GM23338 (cell line): ENCODE results near the gene CHRM1. TPM values are rescaled to one million over a fixed set of nuclear protein-coding genes. Genes with fewer than 3 reads are reported as not detected.

Experiments
- ATAC-seq: fragments of 200-7000 bp; cut with Tn5 transposase; 3 replicates; pipeline ENCODE4 v1.9.1; 2020
- DNase-seq: peaks from one replicate; pipeline ENCODE4 v3.0.0-alpha.2; 2015; ENCODE audit warnings: low spot score
- H2AFZ ChIP-seq: fragments of 200-600 bp; sonication (generic); 2 replicates; pipeline ENCODE4 v1.8.0; 2016; ENCODE audit warnings: antibody characterized with exemption, mild to moderate bottlenecking, moderate library complexity
- H3F3A ChIP-seq: fragments of 200-600 bp; sonication (generic); replicated peaks from 2 replicates; pipeline ENCODE4 v1.8.0; 2017; ENCODE audit warnings: antibody characterized with exemption, mixed run types, low read depth
- H3K27ac ChIP-seq: fragments of 200-600 bp; sonication (generic); 2 replicates; pipeline ENCODE4 v1.6.1; 2016; ENCODE audit warnings: low read depth
- H3K27me3 ChIP-seq: fragments of 200-600 bp; sonication (generic); 2 replicates; pipeline ENCODE4 v1.8.0; 2016; ENCODE audit warnings: mild to moderate bottlenecking, mixed run types, moderate library complexity; ENCODE audit not compliant: insufficient read depth
- H3K36me3 ChIP-seq: fragments of 200-600 bp; sonication (generic); 2 replicates; pipeline ENCODE4 v1.8.0; 2016; ENCODE audit warnings: mild to moderate bottlenecking; ENCODE audit not compliant: insufficient read depth
- H3K4me1 ChIP-seq: fragments of 200-600 bp; sonication (generic); 2 replicates; pipeline ENCODE4 v1.8.0; 2016; ENCODE audit warnings: mild to moderate bottlenecking, moderate library complexity; ENCODE audit not compliant: insufficient read depth
- H3K4me2 ChIP-seq: fragments of 200-600 bp; sonication (generic); 2 replicates; pipeline ENCODE4 v1.7.1; 2017; ENCODE audit warnings: mixed run types
- H3K4me3 ChIP-seq: fragments of 200-600 bp; sonication (generic); 2 replicates; pipeline ENCODE4 v1.6.1; 2016; ENCODE audit warnings: mixed run types
- H3K79me2 ChIP-seq: fragments of 200-600 bp; sonication (generic); replicated peaks from 2 replicates; pipeline ENCODE4 v1.8.0; 2017; ENCODE audit warnings: mild to moderate bottlenecking; ENCODE audit not compliant: insufficient read depth
- H3K9me2 ChIP-seq: fragments of 200-600 bp; sonication (generic); 2 replicates; pipeline ENCODE4 v1.8.0; 2017; ENCODE audit not compliant: insufficient read depth
- H4K20me1 ChIP-seq: fragments of 200-600 bp; sonication (generic); replicated peaks from 2 replicates; pipeline ENCODE4 v1.8.0; 2017; ENCODE audit warnings: mild to moderate bottlenecking; ENCODE audit not compliant: insufficient read depth
- H3K27ac Mint-ChIP-seq: 2 replicates; pipeline ENCODE4 v1.8.0; 2020; ENCODE audit warnings: inconsistent platforms, mild to moderate bottlenecking, moderate library complexity, mixed read lengths
- H3K27me3 Mint-ChIP-seq: 3 replicates; pipeline ENCODE4 v1.8.0; 2022; ENCODE audit warnings: low read depth, mild to moderate bottlenecking, moderate library complexity, mixed read lengths, inconsistent platforms; ENCODE audit not compliant: insufficient read depth, poor library complexity
- H3K36me3 Mint-ChIP-seq: 3 replicates; pipeline ENCODE4 v1.8.0; 2021; ENCODE audit warnings: low read depth, mild to moderate bottlenecking, inconsistent platforms, moderate library complexity, mixed read lengths
- H3K4me1 Mint-ChIP-seq: 3 replicates; pipeline ENCODE4 v1.8.0; 2020; ENCODE audit warnings: mild to moderate bottlenecking, inconsistent platforms, mixed read lengths
- H3K4me3 Mint-ChIP-seq: 3 replicates; pipeline ENCODE4 v1.8.0; 2021; ENCODE audit warnings: moderate library complexity, mild to moderate bottlenecking, inconsistent platforms, mixed read lengths
- H3K9me3 Mint-ChIP-seq: 3 replicates; pipeline ENCODE4 v1.8.0; 2020; ENCODE audit warnings: moderate library complexity, mild to moderate bottlenecking, inconsistent platforms, mixed read lengths
- CREB1 ChIP-seq: fragments of 250-450 bp; sonication (Bioruptor Pico); IDR thresholded peaks from 2 replicates; pipeline ENCODE4 v1.5.0; 2020; ENCODE audit warnings: low read depth, mild to moderate bottlenecking, moderate library complexity
- CTCF ChIP-seq, 2 experiments: fragments of 200-600 bp in 1 of 2; sonication (generic) in 1 of 2; conservative IDR thresholded peaks; 2 replicates each; pipeline versions ENCODE4 v1.5.1 to v1.6.1; 2016 to 2017; ENCODE audit warnings: antibody characterized with exemption in 2 of 2, low read depth in 2 of 2, mild to moderate bottlenecking in 2 of 2, moderate library complexity in 1 of 2
- ETS1 ChIP-seq: IDR thresholded peaks from 2 replicates; pipeline ENCODE4 v1.6.1; 2016; ENCODE audit warnings: antibody characterized with exemption
- EZH2 ChIP-seq: fragments of 200-600 bp; sonication (generic); IDR thresholded peaks from one replicate; pipeline ENCODE4 v1.8.0; 2017; ENCODE audit warnings: antibody characterized with exemption, mild to moderate bottlenecking, low read depth; ENCODE audit not compliant: unreplicated experiment
- EZH2phosphoT487 ChIP-seq: fragments of 200-600 bp; sonication (generic); IDR thresholded peaks from one replicate; pipeline ENCODE4 v1.8.1; 2018; ENCODE audit warnings: antibody characterized with exemption; ENCODE audit not compliant: unreplicated experiment
- JUNB ChIP-seq: IDR thresholded peaks from one replicate; pipeline ENCODE4 v1.6.1; 2016; ENCODE audit warnings: antibody characterized with exemption; ENCODE audit not compliant: unreplicated experiment
- NANOG ChIP-seq: IDR thresholded peaks from 2 replicates; pipeline ENCODE4 v1.6.1; 2016; ENCODE audit warnings: antibody characterized with exemption, borderline replicate concordance
- POLR2AphosphoS5 ChIP-seq: IDR thresholded peaks from 2 replicates; pipeline ENCODE4 v1.6.1; 2016; ENCODE audit warnings: antibody characterized with exemption, low read depth
- REST ChIP-seq: IDR thresholded peaks from one replicate; pipeline ENCODE4 v1.6.1; 2018; ENCODE audit warnings: antibody characterized with exemption; ENCODE audit not compliant: unreplicated experiment
- STAT1 ChIP-seq: IDR thresholded peaks from one replicate; pipeline ENCODE4 v1.6.1; 2016; ENCODE audit warnings: antibody characterized with exemption; ENCODE audit not compliant: unreplicated experiment
- ZNF114 ChIP-seq: fragments of 250-450 bp; sonication (Bioruptor Pico); IDR thresholded peaks from 2 replicates; pipeline ENCODE4 v1.5.0; 2020; ENCODE audit warnings: mild to moderate bottlenecking, moderate library complexity
- ZNF331 ChIP-seq: fragments of 250-450 bp; sonication (Bioruptor Pico); IDR thresholded peaks from 2 replicates; pipeline ENCODE4 v1.5.0; 2020; ENCODE audit warnings: low read depth, mild to moderate bottlenecking, moderate library complexity
- ZNF462 ChIP-seq: fragments of 250-450 bp; sonication (Bioruptor Pico); IDR thresholded peaks from 2 replicates; pipeline ENCODE4 v1.5.0; 2020; ENCODE audit warnings: mild to moderate bottlenecking, moderate library complexity
- polyA plus RNA-seq: library from polyadenylated mRNA; unstranded; fragments of >200 nt; fragmentation: Nextera tagmentation; extraction: Ambion mirVana; gene quantifications from 2 replicates; pipeline ENCODE4 v1.2.1, GENCODE V29; 2016
- total RNA-seq: library from RNA; depleted of rRNA; stranded (reverse); fragments of >200 nt; shearing (Covaris generic); gene quantifications from 2 replicates; pipeline ENCODE4 v1.2.3, GENCODE V29; 2014

CHRM1 gene
- total and polyA plus RNA-seq, 2 experiments from 2014 or later = 0.14 to 0.44 TPM

- H3K4me1 ChIP-seq = no peaks in the 10 kb centered on the region
- H3K4me1 Mint-ChIP-seq = no peaks in the 10 kb centered on the region; the same call in 2 of the 3 replicates
- no peak overlapping the region for H3K4me3 ChIP-seq
- no peak overlapping the region for H2AFZ ChIP-seq
- no peak for ATAC-seq
- no peak overlapping the region for H3K4me2 ChIP-seq
- 0 out of 2 replicates have a peak, but pooled peaks cover 8% of the 10 kb centered on the region for H3K9me2 ChIP-seq
- TF ChIP-seq STAT1 (no peak), POLR2AphosphoS5 (no peak), ZNF331 (CRISPR knock-in tag) (no peak), EZH2 (no peak), CREB1 (CRISPR knock-in tag) (no peak), JUNB (no peak), NANOG (no peak), REST (no peak), ETS1 (no peak), ZNF114 (CRISPR knock-in tag) (no peak), EZH2phosphoT487 (no peak), ZNF462 (CRISPR knock-in tag) (no peak), CTCF (conservative IDR thresholded peaks at IDR 0.05; ENCODE audit: low read depth in 2 of 2) (no peak)
- H3K27me3 Mint-ChIP-seq = peaks cover 10% of the 10 kb centered on the region
- no peaks in the 10 kb centered on the region for H3K27me3 ChIP-seq
- no peak for DNase-seq
- no peaks in the 10 kb centered on the region for H3K36me3 Mint-ChIP-seq
- no peak overlapping the region for H3K4me3 Mint-ChIP-seq
- H4K20me1 ChIP-seq = no peaks in the 10 kb centered on the region
- no peak overlapping the region for H3K27ac Mint-ChIP-seq
- H3K79me2 ChIP-seq = no peaks in the 10 kb centered on the region
- no peaks in the 10 kb centered on the region for H3F3A ChIP-seq
- no peak overlapping the region for H3K27ac ChIP-seq
- H3K36me3 ChIP-seq = no peaks in the 10 kb centered on the region
- no peaks in the 10 kb centered on the region; the same call in 2 of the 3 replicates for H3K9me3 Mint-ChIP-seq
Observed at GRCh38 chr11:62953811-62954210, 32.6 kb upstream of the CHRM1 start.
